Bronchial epithelial cell (primary cell): ENCODE measurements around the gene VN1R5. TPM values are rescaled to one million over a fixed set of nuclear protein-coding genes. Genes with fewer than 3 reads are reported as not detected.

Source experiments
- DNase-seq: peaks from one replicate; pipeline ENCODE4 v3.0.0-alpha.2; 2010; ENCODE audit warnings: low read depth
- FAIRE-seq: peaks from 2 replicates; lab custom pipeline; 2011; peaks lifted over from hg19 to GRCh38; lab: Jason Lieb, UNC
- H3K27me3 ChIP-seq: 2 replicates; pipeline ENCODE4 v1.5.1; 2011; ENCODE audit warnings: low read length; ENCODE audit not compliant: control insufficient read depth, insufficient read depth
- H3K36me3 ChIP-seq: 2 replicates; pipeline ENCODE4 v1.5.1; 2011; ENCODE audit warnings: low read length; ENCODE audit not compliant: control insufficient read depth, insufficient read depth
- H3K4me3 ChIP-seq: 2 replicates; pipeline ENCODE4 v1.5.1; 2011; ENCODE audit warnings: mild to moderate bottlenecking, low read depth, low read length, control low read depth
- total RNA-seq: library from RNA; depleted of rRNA; stranded (reverse); fragments of >200 nt; gene quantifications from 2 replicates; pipeline ENCODE4 v1.2.1, GENCODE V29; 2014
- TF ChIP-seq, protein P1 (sequence below): IDR thresholded peaks from 2 replicates; pipeline ENCODE4 v1.5.1; 2011; ENCODE audit warnings: mild to moderate bottlenecking, moderate library complexity, low read length, control low read depth, inconsistent platforms; ENCODE audit not compliant: insufficient read depth, severe bottlenecking

VN1R5 gene
- total RNA-seq, 1 donor from 2014 or later = not detected

- Histone ChIP-seq H3K27me3 (no peaks in the 10 kb centered on the region), H3K4me3 (no peak overlapping the region), H3K36me3 (no peaks in the 10 kb centered on the region)
- TF ChIP-seq, protein P1, sequence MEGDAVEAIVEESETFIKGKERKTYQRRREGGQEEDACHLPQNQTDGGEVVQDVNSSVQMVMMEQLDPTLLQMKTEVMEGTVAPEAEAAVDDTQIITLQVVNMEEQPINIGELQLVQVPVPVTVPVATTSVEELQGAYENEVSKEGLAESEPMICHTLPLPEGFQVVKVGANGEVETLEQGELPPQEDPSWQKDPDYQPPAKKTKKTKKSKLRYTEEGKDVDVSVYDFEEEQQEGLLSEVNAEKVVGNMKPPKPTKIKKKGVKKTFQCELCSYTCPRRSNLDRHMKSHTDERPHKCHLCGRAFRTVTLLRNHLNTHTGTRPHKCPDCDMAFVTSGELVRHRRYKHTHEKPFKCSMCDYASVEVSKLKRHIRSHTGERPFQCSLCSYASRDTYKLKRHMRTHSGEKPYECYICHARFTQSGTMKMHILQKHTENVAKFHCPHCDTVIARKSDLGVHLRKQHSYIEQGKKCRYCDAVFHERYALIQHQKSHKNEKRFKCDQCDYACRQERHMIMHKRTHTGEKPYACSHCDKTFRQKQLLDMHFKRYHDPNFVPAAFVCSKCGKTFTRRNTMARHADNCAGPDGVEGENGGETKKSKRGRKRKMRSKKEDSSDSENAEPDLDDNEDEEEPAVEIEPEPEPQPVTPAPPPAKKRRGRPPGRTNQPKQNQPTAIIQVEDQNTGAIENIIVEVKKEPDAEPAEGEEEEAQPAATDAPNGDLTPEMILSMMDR = no peak
- DNase-seq = no peak
- FAIRE-seq = no peak
Observed at GRCh38 chr1:247228133-247228532, 27.7 kb upstream of the VN1R5 start.

GRCh38 chr1:247241691-247242090 is 14.2 kb upstream of the VN1R5 start:
- Histone ChIP-seq H3K27me3 (no peaks in the 10 kb centered on the region), H3K4me3 (no peak overlapping the region), H3K36me3 (no peaks in the 10 kb centered on the region)
- TF ChIP-seq, protein P1 = no peak
- peak; percentile 19 for DNase-seq
- no peak for FAIRE-seq

- TF ChIP-seq, protein P1 = no peak
- no peak for DNase-seq
- no peaks in the 10 kb centered on the region for H3K27me3 ChIP-seq
- FAIRE-seq = no peak
- no peaks in the 10 kb centered on the region for H3K36me3 ChIP-seq
- no peak overlapping the region for H3K4me3 ChIP-seq
Observed at GRCh38 chr1:247243524-247244137, 12.2 kb upstream of the VN1R5 start.

GRCh38 chr1:247246325-247247115 is 9.4 kb upstream of the VN1R5 start:
- no peaks in the 10 kb centered on the region for H3K36me3 ChIP-seq
- TF ChIP-seq, protein P1 = no peak
- DNase-seq (no peak), FAIRE-seq (no peak)
- H3K4me3 ChIP-seq = no peak overlapping the region
- no peaks in the 10 kb centered on the region for H3K27me3 ChIP-seq

DNA sequence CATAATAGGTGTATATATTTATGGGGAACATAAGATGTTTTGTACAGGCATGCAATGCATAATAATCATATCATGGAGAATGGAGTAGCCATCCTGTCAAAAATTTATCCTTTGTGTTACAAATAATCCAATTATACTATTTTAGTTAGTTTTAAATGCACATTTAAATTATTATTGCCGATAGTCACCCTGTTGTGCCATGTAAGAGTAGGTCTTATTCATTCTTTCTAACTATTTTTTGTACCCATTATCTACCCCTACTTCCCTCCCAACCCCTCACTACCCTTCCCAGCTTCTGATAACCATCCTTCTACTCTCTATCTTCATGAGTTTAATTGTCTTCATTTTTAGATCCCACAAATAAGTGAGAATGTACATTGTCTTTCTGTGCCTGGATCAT is 8.3 kb upstream of the VN1R5 start:
- no peaks in the 10 kb centered on the region for H3K27me3 ChIP-seq
- TF ChIP-seq, protein P1 = no peak
- DNase-seq = no peak
- H3K36me3 ChIP-seq = no peaks in the 10 kb centered on the region
- FAIRE-seq = no peak
- H3K4me3 ChIP-seq = no peak overlapping the region
